GM12891 (cell line): ENCODE results near the gene CNNM2.

Source experiments
- POLR2A ChIP-seq: IDR thresholded peaks from 2 replicates; pipeline ENCODE4 v1.6.1; 2011; ENCODE audit warnings: low read depth, low read length, control low read depth
- POLR2AphosphoS5 ChIP-seq: IDR thresholded peaks from 2 replicates; pipeline ENCODE4 v1.6.1; 2011; ENCODE audit warnings: low read depth, low read length, control low read depth
- POU2F2 ChIP-seq: IDR thresholded peaks from 2 replicates; pipeline ENCODE4 v1.6.1; 2011; ENCODE audit warnings: low read depth, mild to moderate bottlenecking, control low read depth, low read length, moderate library complexity

DNA sequence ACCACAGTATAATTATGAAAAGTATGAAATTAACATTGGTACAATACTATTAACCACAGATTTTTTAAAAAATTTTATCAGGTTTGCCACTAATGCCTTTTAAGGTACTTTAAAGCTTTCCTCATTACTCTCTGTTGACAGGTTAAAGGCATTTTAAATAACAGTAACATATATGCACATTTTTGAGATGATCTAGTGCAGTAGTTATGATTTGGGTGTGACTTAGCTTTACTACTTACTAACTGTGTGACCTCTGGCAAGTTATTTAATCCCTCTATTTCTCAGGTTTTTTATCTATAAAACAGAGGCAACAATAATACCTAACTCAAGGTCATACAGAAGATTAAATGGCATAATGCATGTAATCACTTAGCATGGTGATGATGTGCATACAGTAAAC, 180.1 kb downstream of the CNNM2 start:
- no peak for TF ChIP-seq POLR2AphosphoS5
- TF ChIP-seq POLR2A, result no peak
- TF ChIP-seq POU2F2, result no peak
